ENCODE results near the gene PRR5. TPM values are rescaled to one million over a fixed set of nuclear protein-coding genes. Genes with fewer than 3 reads are reported as not detected.

The PRR5 gene
- polyA plus RNA-seq, 1 experiment: 12.9 TPM

GRCh38 chr22:44692662-44693007 lies 9.4 kb upstream of the PRR5 start:
- POLR2A ChIA-PET: no interaction called here
- CTCF ChIA-PET: interaction anchor here (1.2 kb wide), 1 partner anchor 8 kb away, joined by 6 read pairs; no protein-coding TSS in a partner anchor
- H3K27me3 ChIP-seq (ENCODE audit: control insufficient read depth, insufficient read depth, low read length): no peaks in the 10 kb centered on the region
- no peak for DNase-seq (ENCODE audit: low read depth, low spot score)
- H3K27ac ChIP-seq (ENCODE audit: low read depth, low read length): no peak overlapping the region
- TF ChIP-seq, protein P1, sequence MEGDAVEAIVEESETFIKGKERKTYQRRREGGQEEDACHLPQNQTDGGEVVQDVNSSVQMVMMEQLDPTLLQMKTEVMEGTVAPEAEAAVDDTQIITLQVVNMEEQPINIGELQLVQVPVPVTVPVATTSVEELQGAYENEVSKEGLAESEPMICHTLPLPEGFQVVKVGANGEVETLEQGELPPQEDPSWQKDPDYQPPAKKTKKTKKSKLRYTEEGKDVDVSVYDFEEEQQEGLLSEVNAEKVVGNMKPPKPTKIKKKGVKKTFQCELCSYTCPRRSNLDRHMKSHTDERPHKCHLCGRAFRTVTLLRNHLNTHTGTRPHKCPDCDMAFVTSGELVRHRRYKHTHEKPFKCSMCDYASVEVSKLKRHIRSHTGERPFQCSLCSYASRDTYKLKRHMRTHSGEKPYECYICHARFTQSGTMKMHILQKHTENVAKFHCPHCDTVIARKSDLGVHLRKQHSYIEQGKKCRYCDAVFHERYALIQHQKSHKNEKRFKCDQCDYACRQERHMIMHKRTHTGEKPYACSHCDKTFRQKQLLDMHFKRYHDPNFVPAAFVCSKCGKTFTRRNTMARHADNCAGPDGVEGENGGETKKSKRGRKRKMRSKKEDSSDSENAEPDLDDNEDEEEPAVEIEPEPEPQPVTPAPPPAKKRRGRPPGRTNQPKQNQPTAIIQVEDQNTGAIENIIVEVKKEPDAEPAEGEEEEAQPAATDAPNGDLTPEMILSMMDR (IDR thresholded peaks at IDR 0.05; ENCODE audit: low read depth, low read length): no peak
- peaks cover 5% of the 10 kb centered on the region; the same call in 1 of the 2 replicates for H3K9me3 ChIP-seq (ENCODE audit: control insufficient read depth, insufficient read depth, low read length)
- no peak overlapping the region for H3K4me3 ChIP-seq (ENCODE audit: low read depth, low read length)

DNA sequence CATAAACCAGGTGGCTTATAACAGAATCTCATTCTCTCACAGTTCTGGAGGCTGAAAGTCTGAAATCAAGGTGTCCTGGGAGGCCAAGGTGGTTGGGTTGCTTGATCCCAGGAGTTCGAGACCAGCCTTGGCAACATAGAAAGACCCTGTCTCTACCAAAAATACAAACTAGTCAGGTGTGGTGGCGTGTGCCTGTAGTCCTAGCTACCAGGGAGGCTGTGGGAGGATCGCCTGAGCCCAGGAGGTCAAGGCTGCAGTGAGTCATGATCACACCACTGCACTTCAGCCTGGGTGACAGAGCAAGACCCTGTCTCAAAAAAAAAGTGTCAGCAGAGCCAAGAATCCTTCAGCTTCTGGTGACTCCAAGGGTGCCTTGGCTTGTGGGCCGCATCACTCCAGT lies 8.9 kb upstream of the PRR5 start:
- ChIA-PET CTCF (interaction anchor here (1.2 kb wide), 1 partner anchor 8 kb away, joined by 6 read pairs; no protein-coding TSS in a partner anchor), POLR2A (no interaction called here)
- TF ChIP-seq, protein P1 (IDR thresholded peaks at IDR 0.05; ENCODE audit: low read depth, low read length): no peak
- no peak overlapping the region for H3K4me3 ChIP-seq (ENCODE audit: low read depth, low read length)
- no peak overlapping the region for H3K27ac ChIP-seq (ENCODE audit: low read depth, low read length)
- peaks cover 5% of the 10 kb centered on the region; the same call in 1 of the 2 replicates for H3K9me3 ChIP-seq (ENCODE audit: control insufficient read depth, insufficient read depth, low read length)
- no peaks in the 10 kb centered on the region for H3K27me3 ChIP-seq (ENCODE audit: control insufficient read depth, insufficient read depth, low read length)
- no peak for DNase-seq (ENCODE audit: low read depth, low spot score)

- TF ChIP-seq, protein P1 (IDR thresholded peaks at IDR 0.05; ENCODE audit: low read depth, low read length): no peak
- CTCF ChIA-PET: no interaction called here
- Histone ChIP-seq H3K4me3 (ENCODE audit: low read depth, low read length) (no peak overlapping the region), H3K9me3 (ENCODE audit: control insufficient read depth, insufficient read depth, low read length) (peaks cover 5% of the 10 kb centered on the region; the same call in 1 of the 2 replicates), H3K27ac (ENCODE audit: low read depth, low read length) (no peak overlapping the region), H3K27me3 (ENCODE audit: control insufficient read depth, insufficient read depth, low read length) (no peaks in the 10 kb centered on the region)
- POLR2A ChIA-PET: no interaction called here
- DNase-seq (ENCODE audit: low read depth, low spot score): no peak
Observed at GRCh38 chr22:44693756-44694155, 8.2 kb upstream of the PRR5 start.

GRCh38 chr22:44697423-44698141 lies 4.4 kb upstream of the PRR5 start:
- H3K27me3 ChIP-seq (ENCODE audit: control insufficient read depth, insufficient read depth, low read length): no peaks in the 10 kb centered on the region
- TF ChIP-seq, protein P1 (IDR thresholded peaks at IDR 0.05; ENCODE audit: low read depth, low read length): peak; percentile 93
- POLR2A ChIA-PET: no interaction called here
- H3K4me3 ChIP-seq (ENCODE audit: low read depth, low read length): no peak overlapping the region
- peaks cover 2% of the 10 kb centered on the region; the same call in 1 of the 2 replicates for H3K9me3 ChIP-seq (ENCODE audit: control insufficient read depth, insufficient read depth, low read length)
- peak; percentile 27 for DNase-seq (ENCODE audit: low read depth, low spot score)
- peak overlapping the region; percentile 94 for H3K27ac ChIP-seq (ENCODE audit: low read depth, low read length)
- CTCF ChIA-PET: interaction anchor here (0.6 to 2.6 kb wide), 13 partner anchors 9 to 123 kb away, joined by 3 to 16 read pairs (median 4); no protein-coding TSS in a partner anchor

Measured in AG04450 (cell line).